Trophoblast cell (in vitro differentiated cells and primary cell): ENCODE results near the gene MICU1.

Experiments used
- DNase-seq, 2 donors: peaks; one replicate each; pipeline ENCODE4 v3.0.0-alpha.2; 2016
- H2AFZ ChIP-seq: 2 replicates; pipeline ENCODE4 v1.6.1; 2013; ENCODE audit warnings: low read length, moderate library complexity, mild to moderate bottlenecking; ENCODE audit not compliant: insufficient read depth, poor library complexity
- H2AK5ac ChIP-seq: 2 replicates; pipeline ENCODE4 v1.6.1; 2013; ENCODE audit warnings: mild to moderate bottlenecking, low read length
- H2BK120ac ChIP-seq: 2 replicates; pipeline ENCODE4 v1.6.1; 2013; ENCODE audit warnings: low read length, mild to moderate bottlenecking, moderate library complexity; ENCODE audit not compliant: insufficient read depth, poor library complexity
- H2BK12ac ChIP-seq: 2 replicates; pipeline ENCODE4 v1.6.1; 2013; ENCODE audit warnings: mild to moderate bottlenecking, low read length, moderate library complexity
- H2BK5ac ChIP-seq: 2 replicates; pipeline ENCODE4 v1.6.1; 2013; ENCODE audit warnings: low read length, low read depth, moderate library complexity, mild to moderate bottlenecking; ENCODE audit not compliant: poor library complexity
- H3K14ac ChIP-seq: 2 replicates; pipeline ENCODE4 v1.6.1; 2013; ENCODE audit warnings: mild to moderate bottlenecking, low read length
- H3K18ac ChIP-seq: 2 replicates; pipeline ENCODE4 v1.6.1; 2013; ENCODE audit warnings: mild to moderate bottlenecking, low read length
- H3K23ac ChIP-seq: 2 replicates; pipeline ENCODE4 v1.6.1; 2013; ENCODE audit warnings: low read length
- H3K27ac ChIP-seq: 2 replicates; pipeline ENCODE4 v1.5.1; 2013; ENCODE audit warnings: low read depth, mild to moderate bottlenecking, inconsistent platforms, low read length, moderate library complexity
- H3K27me3 ChIP-seq: 2 replicates; pipeline ENCODE4 v1.6.1; 2013; ENCODE audit warnings: inconsistent platforms, mild to moderate bottlenecking, low read length, moderate library complexity; ENCODE audit not compliant: insufficient read depth
- H3K36me3 ChIP-seq, 2 experiments: 1 replicate in 1 of 2; 2 replicates in 1 of 2; pipeline ENCODE4 v1.6.1; 2013; ENCODE audit warnings: low read length in 2 of 2, mild to moderate bottlenecking in 2 of 2, moderate library complexity in 1 of 2; ENCODE audit not compliant: insufficient read depth in 2 of 2, control insufficient read depth in 1 of 2
- H3K4ac ChIP-seq: 2 replicates; pipeline ENCODE4 v1.6.1; 2013; ENCODE audit warnings: low read depth, mild to moderate bottlenecking, low read length, moderate library complexity
- H3K4me1 ChIP-seq, 2 experiments: 1 replicate in 1 of 2; 2 replicates in 1 of 2; pipeline ENCODE4 v1.6.1; 2013; ENCODE audit warnings: low read length in 2 of 2, mild to moderate bottlenecking in 2 of 2, moderate library complexity in 1 of 2; ENCODE audit not compliant: insufficient read depth in 2 of 2, control insufficient read depth in 1 of 2
- H3K4me2 ChIP-seq: 2 replicates; pipeline ENCODE4 v1.6.1; 2013; ENCODE audit warnings: inconsistent platforms, mild to moderate bottlenecking, low read length, moderate library complexity
- H3K4me3 ChIP-seq: 2 replicates; pipeline ENCODE4 v1.5.1; 2013; ENCODE audit warnings: mild to moderate bottlenecking, low read depth, low read length, inconsistent platforms
- H3K79me1 ChIP-seq: one replicate; pipeline ENCODE4 v1.6.1; 2013; ENCODE audit warnings: low read length
- H3K79me2 ChIP-seq: 2 replicates; pipeline ENCODE4 v1.6.1; 2013; ENCODE audit warnings: low read length, mild to moderate bottlenecking; ENCODE audit not compliant: control insufficient read depth, insufficient read depth, poor library complexity
- H3K9ac ChIP-seq: 2 replicates; pipeline ENCODE4 v1.6.1; 2013; ENCODE audit warnings: mild to moderate bottlenecking, low read length
- H3K9me3 ChIP-seq: 2 replicates; pipeline ENCODE4 v1.6.1; 2013; ENCODE audit warnings: low read depth, mild to moderate bottlenecking, control low read depth, inconsistent platforms, low read length; ENCODE audit not compliant: insufficient read depth
- H4K12ac ChIP-seq: 2 replicates; pipeline ENCODE4 v1.6.1; 2013; ENCODE audit warnings: low read depth, mild to moderate bottlenecking, low read length, moderate library complexity
- H4K8ac ChIP-seq: 2 replicates; pipeline ENCODE4 v1.6.1; 2013; ENCODE audit warnings: low read depth, mild to moderate bottlenecking, low read length, moderate library complexity
- H4K91ac ChIP-seq: one replicate; pipeline ENCODE4 v1.6.1; 2013; ENCODE audit warnings: low read depth, mild to moderate bottlenecking, low read length, moderate library complexity
- WGBS: extraction: QIAGEN DNeasy Blood & Tissue Kit; methylation state at CpG from one replicate; pipeline ENCODE4 v1.1.7; 2013; ENCODE audit warnings: missing lambda C conversion rate; ENCODE audit not compliant: insufficient read length, insufficient coverage; ENCODE audit errors: extremely low coverage; 5-methylcytosine and 5-hydroxymethylcytosine counted together

Gene MICU1

DNA sequence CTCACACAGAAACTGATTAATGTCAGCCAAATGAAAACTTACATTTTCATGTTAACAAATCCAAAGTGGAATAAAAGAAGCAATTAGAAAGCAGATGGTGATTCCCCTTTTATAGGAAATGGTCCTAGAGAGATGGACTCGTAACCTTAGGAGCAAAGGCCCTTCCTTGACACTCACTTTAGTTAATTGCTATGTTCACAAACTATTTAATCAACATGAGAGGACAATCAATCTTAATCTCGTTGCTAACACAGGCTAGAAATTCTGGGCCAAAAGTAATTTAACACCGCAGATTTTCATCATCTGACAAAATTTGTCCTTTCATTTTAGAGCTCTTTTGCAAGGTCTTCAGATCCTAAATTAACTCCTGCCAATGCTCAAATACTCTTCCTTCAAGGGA, 207.2 kb downstream of the MICU1 start:
- no CpG with 5 or more reads among the region's 3 CpGs for WGBS

DNA sequence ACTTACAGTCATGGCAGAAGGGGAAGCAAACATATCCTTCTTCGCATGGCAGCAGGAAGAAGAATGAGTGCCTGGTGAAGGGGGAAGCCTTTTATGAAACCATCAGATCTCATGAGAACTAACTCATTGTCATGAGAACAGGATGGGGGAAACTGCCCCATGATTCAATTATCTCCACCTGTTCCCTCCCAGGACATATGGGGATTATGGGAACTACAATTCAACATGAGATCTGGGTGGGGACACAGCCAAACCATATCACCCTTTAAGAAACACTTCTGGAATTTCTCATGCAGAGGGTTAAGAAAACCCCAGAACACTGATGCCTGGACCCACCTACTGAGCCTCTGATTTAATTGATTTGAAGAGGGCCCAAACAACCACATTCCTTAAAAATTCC, 207.9 kb downstream of the MICU1 start:
- no peak overlapping the region for H3K14ac ChIP-seq
- no peak overlapping the region for H4K8ac ChIP-seq
- H2BK12ac ChIP-seq, result no peak overlapping the region
- H2AFZ ChIP-seq, result no peak overlapping the region
- H3K27ac ChIP-seq, result no peak overlapping the region
- no peak overlapping the region for H3K23ac ChIP-seq
- no peak for DNase-seq
- no peak overlapping the region for H2AK5ac ChIP-seq
- no peak overlapping the region for H3K4me2 ChIP-seq
- no peak overlapping the region for H3K18ac ChIP-seq
- H3K27me3 ChIP-seq, result no peaks in the 10 kb centered on the region
- H3K4me1 ChIP-seq, result no peaks in the 10 kb centered on the region
- H3K4me3 ChIP-seq, result no peak overlapping the region
- peaks cover 4% of the 10 kb centered on the region in 2 experiments for H3K36me3 ChIP-seq
- H3K9me3 ChIP-seq, result no peaks in the 10 kb centered on the region
- no peak overlapping the region for H3K4ac ChIP-seq
- H2BK5ac ChIP-seq, result no peak overlapping the region
- H3K9ac ChIP-seq, result no peak overlapping the region
- no peaks in the 10 kb centered on the region for H3K79me1 ChIP-seq
- H2BK120ac ChIP-seq, result no peak overlapping the region
- no CpG with 5 or more reads among the region's 1 CpG for WGBS
- no peak overlapping the region for H4K12ac ChIP-seq
- H4K91ac ChIP-seq, result no peak overlapping the region
- H3K79me2 ChIP-seq, result no peaks in the 10 kb centered on the region

More for the DNA sequence above, 207.2 kb downstream of the MICU1 start:
- H4K8ac ChIP-seq, result no peak overlapping the region
- no peak overlapping the region for H3K14ac ChIP-seq
- H3K9me3 ChIP-seq, result no peaks in the 10 kb centered on the region
- H2AK5ac ChIP-seq, result no peak overlapping the region
- H3K27ac ChIP-seq, result no peak overlapping the region
- H3K79me2 ChIP-seq, result no peaks in the 10 kb centered on the region
- no peak overlapping the region for H3K18ac ChIP-seq
- no peak overlapping the region for H2AFZ ChIP-seq
- H3K36me3 ChIP-seq, result peaks cover 4% of the 10 kb centered on the region in 2 experiments
- no peak overlapping the region for H4K91ac ChIP-seq
- no peak overlapping the region for H2BK12ac ChIP-seq
- no peaks in the 10 kb centered on the region for H3K27me3 ChIP-seq
- no peak overlapping the region for H3K4me2 ChIP-seq
- H3K4me1 ChIP-seq, result peaks cover 0 to 2% of the 10 kb centered on the region in 2 experiments
- no peak overlapping the region for H4K12ac ChIP-seq
- no peak overlapping the region for H2BK5ac ChIP-seq
- H3K23ac ChIP-seq, result no peak overlapping the region
- no peak overlapping the region for H3K9ac ChIP-seq
- H3K4me3 ChIP-seq, result no peak overlapping the region
- H3K4ac ChIP-seq, result no peak overlapping the region
- H3K79me1 ChIP-seq, result no peaks in the 10 kb centered on the region
- no peak overlapping the region for H2BK120ac ChIP-seq
- no peak for DNase-seq

DNA sequence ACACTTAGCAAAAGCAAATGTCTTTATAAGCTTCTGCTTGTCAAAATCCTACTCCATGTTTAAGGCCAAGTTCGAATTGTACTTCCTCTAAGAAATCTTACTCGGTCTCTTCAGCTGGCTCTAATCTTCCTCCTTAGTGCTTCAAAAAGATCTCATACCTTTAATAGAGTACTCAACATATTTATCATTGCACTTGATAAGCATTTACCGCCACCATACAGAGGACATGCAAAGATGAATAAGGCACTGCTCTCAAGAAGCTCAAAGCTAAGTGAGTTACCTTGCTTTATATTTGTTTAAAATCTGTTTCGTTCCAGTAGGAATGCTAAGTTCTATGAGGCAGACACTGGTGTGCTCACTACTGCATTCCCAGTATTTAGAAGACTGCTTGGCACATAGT, 209.2 kb downstream of the MICU1 start:
- H3K79me2 ChIP-seq, result no peaks in the 10 kb centered on the region
- no peak overlapping the region for H2AFZ ChIP-seq
- H3K14ac ChIP-seq, result no peak overlapping the region
- no peak overlapping the region for H2BK120ac ChIP-seq
- H3K79me1 ChIP-seq, result no peaks in the 10 kb centered on the region
- no peak overlapping the region for H3K4me2 ChIP-seq
- no peak overlapping the region for H3K4me3 ChIP-seq
- H2BK5ac ChIP-seq, result no peak overlapping the region
- H3K18ac ChIP-seq, result no peak overlapping the region
- H2AK5ac ChIP-seq, result no peak overlapping the region
- peaks cover 4% of the 10 kb centered on the region in 2 experiments for H3K36me3 ChIP-seq
- no peak overlapping the region for H3K9ac ChIP-seq
- H4K91ac ChIP-seq, result no peak overlapping the region
- H3K27ac ChIP-seq, result no peak overlapping the region
- H4K8ac ChIP-seq, result no peak overlapping the region
- H3K4me1 ChIP-seq, result no peaks in the 10 kb centered on the region
- H3K23ac ChIP-seq, result no peak overlapping the region
- no peak for DNase-seq
- WGBS, result no CpG with 5 or more reads among the region's 4 CpGs
- no peaks in the 10 kb centered on the region for H3K9me3 ChIP-seq
- no peak overlapping the region for H4K12ac ChIP-seq
- no peak overlapping the region for H3K4ac ChIP-seq
- H2BK12ac ChIP-seq, result no peak overlapping the region
- no peaks in the 10 kb centered on the region for H3K27me3 ChIP-seq

DNA sequence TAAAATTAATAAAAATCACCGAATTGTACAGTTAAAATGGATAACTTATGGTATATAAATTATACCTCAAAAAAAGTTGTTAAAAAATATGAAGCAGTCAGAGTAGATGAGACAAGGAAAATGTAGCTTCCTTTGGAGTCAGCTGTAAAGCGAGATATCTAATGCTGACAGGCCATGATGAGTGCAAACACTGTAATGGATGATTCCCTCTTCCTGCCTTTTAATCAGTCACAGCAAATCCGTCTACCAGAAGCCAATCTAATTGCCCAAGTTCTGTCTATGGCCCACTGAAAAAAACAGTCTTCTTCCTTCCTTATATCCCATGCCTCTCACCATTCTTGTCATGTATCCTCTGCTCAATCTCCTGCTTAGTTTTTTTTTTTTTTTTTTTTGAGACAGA, 211.2 kb downstream of the MICU1 start:
- Histone ChIP-seq H3K9ac (no peak overlapping the region), H3K9me3 (no peaks in the 10 kb centered on the region), H3K27ac (no peak overlapping the region), H3K23ac (no peak overlapping the region), H3K36me3 (no peaks in the 10 kb centered on the region), H2BK5ac (no peak overlapping the region), H3K4me1 (no peaks in the 10 kb centered on the region), H3K4me3 (no peak overlapping the region), H2AFZ (no peak overlapping the region), H3K79me2 (no peaks in the 10 kb centered on the region), H3K18ac (no peak overlapping the region), H3K4ac (no peak overlapping the region), H4K12ac (no peak overlapping the region), H3K4me2 (no peak overlapping the region), H2AK5ac (no peak overlapping the region), H3K27me3 (no peaks in the 10 kb centered on the region), H4K91ac (no peak overlapping the region), H3K79me1 (no peaks in the 10 kb centered on the region), H2BK12ac (no peak overlapping the region), H2BK120ac (no peak overlapping the region), H3K14ac (no peak overlapping the region), H4K8ac (no peak overlapping the region)
- no CpG with 5 or more reads among the region's 3 CpGs for WGBS
- no peak for DNase-seq
